SKM-1 (cell line): Measurements from ENCODE around the gene CEBPZ.

Source experiments
- DNase-seq: peaks from one replicate; lab custom pipeline; 2025; ENCODE audit not compliant: unreplicated experiment; lab: John Stamatoyannopoulos, UW

Gene CEBPZ

GRCh38 chr2:37180640-37181039 is 50.8 kb downstream of the CEBPZ start:
- no peak for DNase-seq

GRCh38 chr2:37180006-37180639 is 51.3 kb downstream of the CEBPZ start:
- no peak for DNase-seq

- no peak for DNase-seq
Observed at GRCh38 chr2:37173741-37174140, 57.7 kb downstream of the CEBPZ start.

GRCh38 chr2:37171624-37171950 is 59.8 kb downstream of the CEBPZ start:
- no peak for DNase-seq

- peak; percentile 40 for DNase-seq
Observed at GRCh38 chr2:37168217-37168981, 63.0 kb downstream of the CEBPZ start.

GRCh38 chr2:37167636-37168180 is 63.7 kb downstream of the CEBPZ start:
- DNase-seq: no peak

- no peak for DNase-seq
Observed at GRCh38 chr2:37164757-37165156, 66.6 kb downstream of the CEBPZ start.

- DNase-seq: peak; percentile 43
Observed at GRCh38 chr2:37156857-37157714, 74.3 kb downstream of the CEBPZ start, which contains the start of gene EIF2AK2. Gene EIF2AK2 (minus strand): TSS chr2:37156980. CDS start chr2:37147806, 9,174 bp downstream.

- DNase-seq: no peak
Observed at GRCh38 chr2:37156071-37156856, 75.1 kb downstream of the CEBPZ start.

GRCh38 chr2:37154785-37155184 is 76.6 kb downstream of the CEBPZ start:
- DNase-seq: no peak

GRCh38 chr2:37153224-37153623 is 78.2 kb downstream of the CEBPZ start:
- DNase-seq: no peak
